ENCODE measurements around the gene AP4S1.
"Not testable (repeated sequence)": the region's sequence is repeated elsewhere in the genome, so short reads cannot be mapped to it uniquely, and the experiment has no call there.

The AP4S1 gene

GRCh38 chr14:31090883-31091764 lies 65.7 kb downstream of the AP4S1 start:
- Histone ChIP-seq H3K27ac (ENCODE audit: low read depth, low read length) (no peak overlapping the region), H3F3A (ENCODE audit: insufficient read depth) (peaks cover 10% of the 10 kb centered on the region; the same call in 1 of the 2 replicates), H3K9me2 (replicated peaks; ENCODE audit: insufficient read depth, low read length) (no peaks in the 10 kb centered on the region), H2AFZ (ENCODE audit: low read depth, low read length, severe bottlenecking) (no peak overlapping the region), H3K4me2 (ENCODE audit: low read depth, low read length, poor library complexity, severe bottlenecking) (no peak overlapping the region), H3K36me3 (ENCODE audit: low read length) (no peaks in the 10 kb centered on the region), H4K20me1 (ENCODE audit: low read depth, low read length) (no peaks in the 10 kb centered on the region), H3K9ac (ENCODE audit: low read length) (no peak overlapping the region), H3K79me2 (ENCODE audit: insufficient read depth, low read length) (no peaks in the 10 kb centered on the region), H3K4me3 (ENCODE audit: insufficient read depth, low read length, poor library complexity, severe bottlenecking) (no peak overlapping the region), H3K9me3 (ENCODE audit: insufficient read depth, low read length) (no peaks in the 10 kb centered on the region), H3K27me3 (ENCODE audit: low read length) (no peaks in the 10 kb centered on the region)
- TF ChIP-seq EZH2phosphoT487 (conservative IDR thresholded peaks at IDR 0.05; ENCODE audit: low read length) = no peak
- TF ChIP-seq, protein P1, sequence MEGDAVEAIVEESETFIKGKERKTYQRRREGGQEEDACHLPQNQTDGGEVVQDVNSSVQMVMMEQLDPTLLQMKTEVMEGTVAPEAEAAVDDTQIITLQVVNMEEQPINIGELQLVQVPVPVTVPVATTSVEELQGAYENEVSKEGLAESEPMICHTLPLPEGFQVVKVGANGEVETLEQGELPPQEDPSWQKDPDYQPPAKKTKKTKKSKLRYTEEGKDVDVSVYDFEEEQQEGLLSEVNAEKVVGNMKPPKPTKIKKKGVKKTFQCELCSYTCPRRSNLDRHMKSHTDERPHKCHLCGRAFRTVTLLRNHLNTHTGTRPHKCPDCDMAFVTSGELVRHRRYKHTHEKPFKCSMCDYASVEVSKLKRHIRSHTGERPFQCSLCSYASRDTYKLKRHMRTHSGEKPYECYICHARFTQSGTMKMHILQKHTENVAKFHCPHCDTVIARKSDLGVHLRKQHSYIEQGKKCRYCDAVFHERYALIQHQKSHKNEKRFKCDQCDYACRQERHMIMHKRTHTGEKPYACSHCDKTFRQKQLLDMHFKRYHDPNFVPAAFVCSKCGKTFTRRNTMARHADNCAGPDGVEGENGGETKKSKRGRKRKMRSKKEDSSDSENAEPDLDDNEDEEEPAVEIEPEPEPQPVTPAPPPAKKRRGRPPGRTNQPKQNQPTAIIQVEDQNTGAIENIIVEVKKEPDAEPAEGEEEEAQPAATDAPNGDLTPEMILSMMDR (IDR thresholded peaks at IDR 0.05; ENCODE audit: insufficient read depth, low read length, poor library complexity, severe bottlenecking) = no peak

- Histone ChIP-seq H3K9ac (ENCODE audit: low read length) (no peak overlapping the region), H4K20me1 (ENCODE audit: low read depth, low read length) (no peaks in the 10 kb centered on the region), H3K9me2 (replicated peaks; ENCODE audit: insufficient read depth, low read length) (no peaks in the 10 kb centered on the region), H2AFZ (ENCODE audit: low read depth, low read length, severe bottlenecking) (no peak overlapping the region), H3K4me2 (ENCODE audit: low read depth, low read length, poor library complexity, severe bottlenecking) (no peak overlapping the region), H3F3A (ENCODE audit: insufficient read depth) (peaks cover 10% of the 10 kb centered on the region; the same call in 1 of the 2 replicates), H3K79me2 (ENCODE audit: insufficient read depth, low read length) (no peaks in the 10 kb centered on the region), H3K36me3 (ENCODE audit: low read length) (no peaks in the 10 kb centered on the region), H3K27me3 (ENCODE audit: low read length) (no peaks in the 10 kb centered on the region), H3K4me3 (ENCODE audit: insufficient read depth, low read length, poor library complexity, severe bottlenecking) (no peak overlapping the region), H3K9me3 (ENCODE audit: insufficient read depth, low read length) (no peaks in the 10 kb centered on the region), H3K27ac (ENCODE audit: low read depth, low read length) (no peak overlapping the region)
- TF ChIP-seq, protein P1 (IDR thresholded peaks at IDR 0.05; ENCODE audit: insufficient read depth, low read length, poor library complexity, severe bottlenecking) = no peak
- no peak for TF ChIP-seq EZH2phosphoT487 (conservative IDR thresholded peaks at IDR 0.05; ENCODE audit: low read length)
Observed at GRCh38 chr14:31092160-31092708, 66.8 kb downstream of the AP4S1 start.

- H3K36me3 ChIP-seq (ENCODE audit: low read length); H3K27me3 ChIP-seq (ENCODE audit: low read length); H3F3A ChIP-seq (ENCODE audit: insufficient read depth); H3K9me2 ChIP-seq (replicated peaks; ENCODE audit: insufficient read depth, low read length); H3K79me2 ChIP-seq (ENCODE audit: insufficient read depth, low read length); H3K9me3 ChIP-seq (ENCODE audit: insufficient read depth, low read length); H2AFZ ChIP-seq (ENCODE audit: low read depth, low read length, severe bottlenecking); H3K9ac ChIP-seq (ENCODE audit: low read length); H4K20me1 ChIP-seq (ENCODE audit: low read depth, low read length); H3K4me2 ChIP-seq (ENCODE audit: low read depth, low read length, poor library complexity, severe bottlenecking); H3K27ac ChIP-seq (ENCODE audit: low read depth, low read length); H3K4me3 ChIP-seq (ENCODE audit: insufficient read depth, low read length, poor library complexity, severe bottlenecking): not testable (repeated sequence)
Observed at GRCh38 chr14:31093884-31094839, 68.7 kb downstream of the AP4S1 start.

DNA sequence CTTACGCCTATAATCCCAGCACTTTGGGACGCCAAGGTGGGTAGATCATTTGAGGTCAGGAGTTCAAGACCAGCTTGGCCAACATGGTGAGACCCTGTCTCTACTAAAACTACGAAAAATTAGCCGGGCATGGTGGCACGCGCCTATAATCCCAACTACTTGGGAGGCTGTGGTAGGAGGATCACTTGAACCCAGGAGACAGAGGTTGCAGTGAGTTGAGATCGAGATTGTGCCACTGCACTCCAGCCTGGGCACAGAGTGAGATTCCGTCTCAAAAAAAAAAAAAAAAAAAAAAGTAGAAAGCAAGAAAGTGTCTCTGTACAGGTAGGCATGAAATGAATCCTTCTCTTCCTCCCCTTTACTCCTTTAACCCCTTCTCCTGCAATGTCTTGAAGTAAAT lies 70.4 kb downstream of the AP4S1 start:
- H3K9me2 ChIP-seq (replicated peaks; ENCODE audit: insufficient read depth, low read length); H4K20me1 ChIP-seq (ENCODE audit: low read depth, low read length); H2AFZ ChIP-seq (ENCODE audit: low read depth, low read length, severe bottlenecking); H3K79me2 ChIP-seq (ENCODE audit: insufficient read depth, low read length); H3K27me3 ChIP-seq (ENCODE audit: low read length); H3K9ac ChIP-seq (ENCODE audit: low read length); H3K9me3 ChIP-seq (ENCODE audit: insufficient read depth, low read length); H3F3A ChIP-seq (ENCODE audit: insufficient read depth); H3K4me3 ChIP-seq (ENCODE audit: insufficient read depth, low read length, poor library complexity, severe bottlenecking); H3K27ac ChIP-seq (ENCODE audit: low read depth, low read length); H3K4me2 ChIP-seq (ENCODE audit: low read depth, low read length, poor library complexity, severe bottlenecking): not testable (repeated sequence)
- peaks cover 15% of the 10 kb centered on the region; the same call in 1 of the 2 replicates for H3K36me3 ChIP-seq (ENCODE audit: low read length)

Data from SU-DHL-6 (cell line).